GM11168 (cell line): Measurements from ENCODE around the gene SFN.
"Not testable (repeated sequence)": the region's sequence is repeated elsewhere in the genome, so short reads cannot be mapped to it uniquely, and the experiment has no call there.

Source experiments
- in situ Hi-C: fragments of 300-500 bp; cut with MboI; formaldehyde crosslinking; loops from one replicate; pipeline ENCODE4 v1.12.0; 2022; ENCODE audit warnings: low sequenced_read_pairs; ENCODE audit not compliant: unreplicated experiment

SFN gene

DNA sequence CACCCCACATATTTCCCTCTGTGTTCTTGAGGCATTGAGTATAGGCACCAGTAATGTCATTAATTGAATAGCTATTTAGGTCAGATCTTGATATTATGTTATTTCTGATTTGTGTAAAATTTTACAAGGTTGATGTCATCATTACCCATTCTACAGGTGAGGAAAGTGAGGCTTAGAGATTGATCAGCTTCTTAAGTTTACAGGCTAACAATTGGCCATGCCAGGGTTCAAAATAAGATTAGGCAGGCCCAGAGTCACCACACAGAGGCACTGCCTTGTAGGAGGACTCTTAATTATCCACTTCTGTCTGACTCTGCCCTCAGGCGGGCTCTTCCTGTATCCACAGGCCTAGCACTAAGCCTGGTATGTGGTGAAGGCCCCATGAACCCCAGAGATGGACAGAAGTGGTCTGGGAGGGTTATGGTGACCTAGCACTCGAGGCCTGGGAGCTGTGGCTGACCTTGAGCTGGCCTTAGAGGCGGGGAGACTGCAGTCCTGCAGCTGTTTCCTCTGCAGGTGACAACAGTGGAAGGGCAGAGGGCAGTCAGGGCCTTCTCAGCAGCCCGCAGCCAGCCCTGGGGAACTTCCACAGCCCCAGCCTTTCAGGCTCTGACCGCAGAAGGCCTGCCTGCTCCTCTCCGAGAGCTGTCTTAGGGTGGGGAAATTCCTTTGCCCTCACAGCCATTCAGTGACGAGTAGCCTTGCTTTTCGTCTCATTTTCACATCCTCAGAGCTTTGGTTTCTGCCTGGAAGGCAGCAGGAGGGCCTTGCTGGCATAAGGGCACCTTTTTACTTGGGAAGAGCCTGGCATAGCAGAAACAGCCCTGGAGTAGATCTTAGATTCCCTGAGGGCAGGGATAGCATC is 24.2 kb upstream of the SFN start:
- in situ Hi-C loops, result no loop called here

GRCh38 chr1:26839339-26839722 is 23.6 kb upstream of the SFN start:
- in situ Hi-C loops, result no loop called here

GRCh38 chr1:26839779-26840178 is 23.2 kb upstream of the SFN start:
- in situ Hi-C loops, result no loop called here

DNA sequence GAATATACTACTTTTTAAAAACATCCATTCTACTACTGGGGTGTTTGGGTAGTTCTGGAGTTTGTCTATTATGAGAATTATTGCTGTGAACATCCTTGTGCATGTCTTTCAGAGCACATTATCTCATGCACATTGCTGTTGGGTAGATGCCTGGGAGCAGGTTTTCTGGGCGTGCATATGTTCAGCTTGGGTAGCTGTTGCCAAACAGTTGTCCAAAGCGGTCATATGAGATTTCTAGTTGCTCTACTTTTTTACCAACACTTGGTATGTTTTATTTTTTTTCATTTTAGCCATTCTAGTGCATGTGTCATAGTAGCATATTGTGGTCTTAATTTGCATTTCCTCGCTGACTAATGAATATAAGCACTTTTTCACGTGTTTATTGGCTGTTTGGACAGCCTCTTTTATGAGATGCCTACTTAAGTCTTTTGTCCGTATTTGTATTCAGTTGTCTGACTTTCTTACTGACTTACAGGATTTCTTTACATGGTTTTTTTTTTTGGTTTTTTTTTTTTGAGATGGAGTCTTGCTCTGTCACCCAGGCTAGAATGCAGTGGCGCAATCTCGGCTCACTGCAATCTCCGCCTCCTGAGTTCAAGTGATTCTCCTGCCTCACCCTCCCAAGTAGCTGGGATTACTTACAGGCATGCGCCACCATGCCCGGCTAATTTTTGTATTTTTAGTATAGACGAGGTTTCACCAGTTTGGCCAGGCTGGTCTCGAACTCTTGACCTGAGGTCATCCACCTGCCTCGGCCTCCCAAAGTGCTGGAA is 18.3 kb upstream of the SFN start:
- in situ Hi-C loops, result no loop called here

DNA sequence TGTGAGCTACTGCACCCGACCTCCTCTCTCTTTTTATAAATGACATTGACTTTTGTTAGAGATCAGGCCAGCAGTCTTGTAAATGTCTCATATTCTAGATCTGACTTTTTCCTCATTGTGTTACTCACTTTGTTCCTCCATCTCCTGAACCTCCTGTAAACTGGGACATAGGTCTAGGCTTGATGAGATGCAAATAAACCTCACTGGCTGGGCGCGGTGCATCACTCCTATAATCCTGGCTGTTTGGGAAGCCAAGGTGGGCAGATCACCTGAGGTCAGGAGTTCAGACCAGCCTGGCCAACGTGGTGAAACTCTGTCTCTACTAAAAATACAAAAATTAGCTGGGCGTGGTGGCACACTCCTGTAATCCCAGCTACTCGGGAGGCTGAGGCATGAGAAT is 15.1 kb upstream of the SFN start:
- in situ Hi-C loops, result not testable (repeated sequence)

DNA sequence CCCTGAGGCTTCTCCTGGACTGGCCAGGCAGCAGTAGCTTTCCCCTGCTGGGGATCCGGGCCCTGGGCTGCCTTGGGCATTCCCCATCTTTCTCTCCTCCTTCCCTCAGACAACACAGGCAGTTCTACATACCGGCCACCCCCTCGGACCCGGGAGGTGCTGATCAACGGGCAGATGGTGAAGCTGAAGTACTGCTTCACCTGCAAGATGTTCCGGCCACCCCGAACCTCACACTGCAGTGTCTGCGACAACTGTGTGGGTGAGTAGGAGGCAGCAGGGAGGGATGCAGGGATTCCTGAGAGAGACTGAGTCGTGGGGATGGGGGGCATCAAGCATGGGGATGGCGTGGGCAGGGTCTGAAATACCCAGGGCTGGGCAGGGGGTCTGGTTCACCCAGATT is 14.4 kb upstream of the SFN start:
- in situ Hi-C loops, result no loop called here

DNA sequence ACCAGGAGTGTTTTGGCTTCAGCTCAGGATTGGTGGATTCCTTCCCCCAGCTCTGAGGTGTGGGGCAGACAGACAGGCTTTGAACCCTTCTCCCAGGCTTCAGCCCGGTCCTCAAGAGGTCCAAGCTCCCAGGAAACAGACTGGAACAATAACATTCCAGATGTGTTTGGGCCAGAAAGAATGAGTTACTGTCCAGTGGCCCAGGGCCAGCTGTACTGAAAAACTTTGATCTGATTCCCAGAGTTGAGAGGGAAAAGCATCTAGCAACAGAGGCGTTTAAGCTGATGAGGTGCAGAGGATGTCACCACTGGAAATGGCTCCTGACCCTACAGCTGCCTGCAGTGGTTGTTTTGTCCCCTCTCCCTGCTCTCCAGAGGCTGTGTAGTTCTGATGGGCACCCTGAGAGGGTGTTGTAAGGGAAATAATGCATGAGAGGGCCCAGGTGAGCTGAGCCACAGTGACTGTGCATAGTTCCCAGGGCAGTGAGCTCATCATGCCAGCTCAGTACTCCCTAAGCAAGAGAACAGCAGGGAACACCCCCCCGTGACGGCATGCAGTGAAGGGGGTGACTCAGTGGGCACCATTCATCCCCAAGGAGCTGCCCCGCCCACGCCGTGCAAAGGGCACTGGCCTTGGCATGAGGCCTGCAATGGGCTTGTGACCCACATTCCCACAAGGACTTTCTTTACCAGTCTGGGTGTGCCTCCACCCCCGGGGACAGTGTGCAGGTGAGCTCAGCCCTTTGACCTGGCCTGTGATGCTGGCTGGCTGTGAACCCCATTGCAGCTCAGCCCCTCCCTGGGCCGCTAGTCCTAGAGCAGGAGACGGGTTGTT is 13.8 kb upstream of the SFN start:
- in situ Hi-C loops, result no loop called here

GRCh38 chr1:26851106-26851684 is 11.8 kb upstream of the SFN start:
- in situ Hi-C loops, result no loop called here

GRCh38 chr1:26852701-26853100 is 10.2 kb upstream of the SFN start:
- in situ Hi-C loops, result no loop called here

- in situ Hi-C loops, result no loop called here
These were observed 9.8 kb upstream of the SFN start for GRCh38 chr1:26853156-26853555.

DNA sequence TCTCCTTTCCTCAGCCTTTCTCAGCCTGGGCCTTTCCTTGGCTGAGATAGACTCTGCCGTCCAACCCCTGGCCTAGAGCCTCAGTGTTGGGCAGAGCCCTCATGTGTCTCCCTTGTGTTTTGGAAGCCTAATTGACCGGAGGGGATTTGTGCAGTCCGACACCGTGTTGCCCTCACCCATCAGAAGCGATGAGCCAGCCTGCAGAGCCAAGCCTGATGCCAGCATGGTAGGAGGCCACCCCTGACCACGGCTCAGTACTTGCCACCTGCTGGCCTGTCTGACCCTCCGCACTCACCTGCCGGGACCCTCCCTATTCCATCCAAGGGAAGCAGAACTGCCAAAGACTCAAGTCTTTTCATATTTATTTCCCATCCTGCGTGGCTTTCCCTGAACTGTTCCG is 9.3 kb upstream of the SFN start:
- in situ Hi-C loops, result no loop called here

DNA sequence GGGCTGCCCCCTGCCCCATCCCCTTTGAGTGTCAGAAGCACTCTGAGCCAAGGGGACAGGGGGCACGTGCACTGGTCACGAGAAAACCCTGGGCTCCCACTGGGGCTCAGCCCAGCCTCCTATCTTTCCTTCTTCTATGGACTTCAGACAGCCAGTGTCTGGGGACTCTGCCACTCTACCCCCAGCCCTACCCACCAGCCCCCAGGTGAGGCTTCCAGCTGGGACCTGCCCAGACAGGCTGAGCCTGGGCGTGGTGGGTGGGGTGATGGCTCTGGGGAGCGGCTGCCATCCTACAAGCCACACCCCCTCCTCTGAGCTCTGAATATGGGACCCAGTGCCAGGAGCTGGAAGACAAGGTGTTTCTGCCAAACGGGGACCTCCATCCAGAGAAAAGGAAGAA is 8.0 kb upstream of the SFN start:
- in situ Hi-C loops, result no loop called here

DNA sequence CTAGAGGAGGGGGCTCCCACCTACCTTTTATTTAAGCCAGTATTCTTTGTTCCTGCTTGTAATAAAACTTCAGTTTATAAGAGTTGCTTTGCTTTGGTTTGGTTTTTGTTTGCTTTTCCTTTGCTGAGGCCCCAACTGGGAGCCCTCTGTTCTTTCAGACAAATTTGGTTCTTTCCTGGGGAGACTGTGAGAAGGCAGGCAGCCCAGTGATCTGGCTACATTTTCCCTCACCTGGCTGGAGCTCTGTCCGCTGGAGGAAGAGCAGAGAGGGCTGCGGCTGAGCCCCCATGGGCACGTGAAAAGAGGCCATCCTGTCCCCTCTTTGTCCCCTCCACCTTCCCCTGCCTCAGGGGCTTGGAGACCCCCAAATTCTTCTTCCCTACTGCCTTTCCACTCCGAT is 7.3 kb upstream of the SFN start:
- in situ Hi-C loops, result no loop called here

- in situ Hi-C loops, result no loop called here
These were observed 6.8 kb upstream of the SFN start for GRCh38 chr1:26856181-26856580.

DNA sequence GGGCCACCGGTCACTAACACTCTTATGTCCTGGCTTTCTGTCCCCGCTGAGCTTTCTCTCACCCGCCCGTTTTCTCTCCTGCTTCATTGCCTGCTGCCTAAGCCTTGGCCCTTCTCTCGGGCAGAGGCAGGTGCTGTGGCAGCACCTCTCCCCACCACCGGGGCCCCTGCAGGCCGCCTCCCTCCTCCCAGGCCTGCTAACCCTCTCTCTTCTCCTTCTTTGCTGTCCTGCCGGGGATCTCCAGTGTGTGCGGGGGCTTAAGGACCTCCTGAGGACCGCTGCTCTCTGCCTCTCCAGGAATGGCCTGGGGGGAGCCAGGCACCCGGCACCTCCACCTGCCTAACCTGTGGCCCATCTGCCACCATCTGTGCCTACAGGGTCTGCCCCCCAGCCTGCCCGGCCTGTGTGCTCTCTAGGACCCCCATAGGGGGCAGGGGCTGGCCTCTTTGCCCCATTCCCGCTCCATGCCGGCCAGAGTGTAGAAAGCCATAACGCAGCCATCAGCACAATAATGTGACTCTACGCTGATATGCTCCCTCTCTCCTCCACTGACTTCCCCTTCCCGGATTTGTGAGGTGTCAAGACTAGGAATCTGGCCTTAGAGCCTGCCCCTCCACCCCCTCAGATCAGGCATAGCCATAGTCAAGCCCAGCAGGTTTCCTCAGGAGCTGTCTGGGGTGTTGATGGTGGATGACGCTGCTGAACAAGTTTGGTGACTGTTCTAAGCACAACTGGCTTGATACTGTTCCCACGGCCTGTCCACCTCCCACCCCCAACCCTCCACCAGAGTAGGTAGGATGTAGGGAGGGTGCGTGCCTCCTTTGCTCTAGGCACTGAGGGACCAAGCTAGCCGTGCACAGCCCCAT is 6.1 kb upstream of the SFN start:
- in situ Hi-C loops, result no loop called here

DNA sequence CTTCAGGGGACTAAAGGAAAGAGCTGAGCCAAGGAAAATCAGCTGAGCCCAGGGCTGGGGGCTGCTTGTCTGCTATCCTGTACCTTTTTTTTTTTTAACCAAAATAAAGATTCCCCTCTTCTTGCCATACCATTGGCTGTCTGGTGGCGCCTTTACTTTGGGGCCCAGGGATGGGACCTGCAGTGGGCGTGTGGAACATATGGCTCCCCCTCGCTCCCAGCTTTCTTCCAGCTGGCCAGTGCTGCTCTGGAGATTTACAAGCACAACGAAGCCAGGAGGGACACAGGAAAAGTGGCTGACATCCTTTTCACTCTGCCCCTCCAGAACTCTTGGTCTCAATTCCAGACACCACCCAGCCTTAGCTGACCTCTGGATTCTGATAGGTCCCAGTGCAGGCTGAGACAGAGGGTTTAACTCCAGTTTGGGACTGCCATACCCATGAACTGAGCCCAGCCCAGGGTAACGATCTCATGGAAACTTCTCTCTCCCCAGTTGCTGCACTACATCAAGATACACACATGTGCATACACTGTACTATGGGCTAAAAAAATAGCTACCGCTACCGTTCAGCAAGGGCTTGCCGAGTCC is 5.4 kb upstream of the SFN start:
- in situ Hi-C loops, result no loop called here

DNA sequence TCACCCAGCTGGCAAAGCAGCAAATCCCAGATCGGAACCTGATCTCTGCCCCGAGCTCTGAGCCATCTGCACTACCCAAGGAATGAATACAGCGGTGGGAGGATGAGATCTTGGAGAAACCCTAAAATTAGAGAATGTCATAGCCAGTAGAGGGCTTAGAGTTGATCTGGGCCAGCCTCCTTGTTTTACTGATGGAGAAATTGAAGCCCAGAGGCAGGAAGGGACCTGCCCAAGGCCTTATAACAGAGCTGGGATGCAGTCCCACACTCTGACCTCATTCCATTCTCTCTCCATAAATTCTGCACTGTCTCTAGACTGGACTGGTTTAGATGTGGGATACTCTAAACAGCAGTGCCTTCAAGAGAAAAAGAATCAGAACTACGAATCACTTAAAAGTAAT is 4.8 kb upstream of the SFN start:
- in situ Hi-C loops, result no loop called here

DNA sequence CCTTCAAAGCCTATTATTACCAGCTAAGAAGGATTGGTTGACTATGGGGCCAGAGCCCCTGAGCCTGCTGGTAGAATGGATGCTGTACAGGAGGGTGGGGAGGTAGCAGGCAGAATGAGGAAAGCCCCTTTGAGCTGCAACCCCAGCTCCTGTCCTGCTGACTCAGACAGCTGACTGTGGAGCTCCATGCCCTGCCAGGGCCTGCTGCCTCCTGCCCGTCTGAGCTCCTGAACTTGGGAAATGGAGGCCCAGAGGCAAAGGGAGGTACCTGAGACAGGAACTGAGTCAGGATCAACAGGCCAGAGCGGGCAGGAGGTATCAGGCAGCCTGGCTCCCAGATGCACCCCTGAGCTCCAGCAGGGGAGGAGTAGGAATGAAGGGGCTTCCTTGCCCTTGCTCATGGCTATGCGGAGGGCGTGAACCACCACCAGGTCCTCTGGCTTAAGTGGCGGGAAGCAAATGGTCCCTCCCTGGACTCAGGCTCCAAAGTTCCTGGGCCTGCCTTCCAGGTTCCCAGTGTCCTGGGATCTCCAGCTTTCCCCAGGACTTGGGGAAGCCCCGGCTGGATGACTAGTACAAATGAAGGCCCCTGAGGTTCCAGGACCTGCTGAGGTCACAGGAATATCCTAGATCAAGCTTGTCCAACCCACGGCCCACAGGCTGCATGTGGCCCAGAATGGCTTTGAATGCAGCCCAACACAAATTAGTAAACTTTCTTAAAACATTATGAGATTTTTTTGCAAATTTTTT is 3.9 kb upstream of the SFN start:
- in situ Hi-C loops, result no loop called here

- in situ Hi-C loops, result no loop called here
These were observed 1.7 kb upstream of the SFN start for GRCh38 chr1:26861286-26861701.
